GM18511 (cell line): Measurements from ENCODE around the gene KCNK18.
"Not testable (repeated sequence)": the region's sequence is repeated elsewhere in the genome, so short reads cannot be mapped to it uniquely, and the experiment has no call there.

Source experiments
- ATAC-seq: cut with Tn5 transposase; IDR thresholded peaks from one replicate; pipeline ENCODE4 v1.9.1; 2021; ENCODE audit warnings: mild to moderate bottlenecking, moderate library complexity; ENCODE audit not compliant: unreplicated experiment

Gene KCNK18

GRCh38 chr10:117170244-117170643 lies 27.0 kb upstream of the KCNK18 start:
- ATAC-seq, result no peak

- peak; percentile 85 for ATAC-seq
Observed at GRCh38 chr10:117174439-117175214, 22.7 kb upstream of the KCNK18 start.

DNA sequence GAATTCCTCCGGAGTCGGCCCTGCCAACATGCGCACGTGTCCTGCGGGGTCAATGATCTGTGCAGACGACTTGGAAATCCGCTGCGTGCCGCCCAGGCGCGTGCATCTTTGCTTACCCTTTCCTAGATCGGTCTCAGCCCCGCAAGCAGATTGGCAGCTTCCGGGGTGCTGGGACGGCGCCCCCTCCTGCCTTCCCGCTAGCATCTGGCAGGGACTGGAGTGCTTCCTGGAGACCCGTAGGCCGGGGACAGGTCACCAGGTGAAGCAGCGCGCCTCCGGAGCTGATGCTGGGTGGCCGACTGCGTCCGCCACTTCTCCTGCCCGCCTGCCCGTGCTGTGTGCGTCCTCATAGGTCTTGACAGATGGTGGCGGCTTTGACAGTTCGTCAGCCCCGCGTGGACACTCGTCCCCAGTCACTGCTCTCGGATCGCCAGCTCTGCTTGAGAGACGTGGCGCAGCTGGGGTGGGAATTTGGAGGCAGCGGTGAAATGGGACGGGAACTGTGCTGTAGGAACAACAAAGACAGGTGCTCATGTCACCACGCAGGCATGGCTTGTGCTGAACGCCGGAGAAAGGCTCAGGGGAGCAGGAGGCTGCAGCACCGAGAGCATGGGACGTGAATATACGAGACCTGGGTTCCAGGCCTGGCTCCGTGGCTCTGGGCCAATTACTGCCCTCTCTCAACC lies 21.9 kb upstream of the KCNK18 start:
- ATAC-seq, result peak; percentile 45

- peak; percentile 65 for ATAC-seq
Observed at GRCh38 chr10:117175901-117176534, 21.3 kb upstream of the KCNK18 start.

DNA sequence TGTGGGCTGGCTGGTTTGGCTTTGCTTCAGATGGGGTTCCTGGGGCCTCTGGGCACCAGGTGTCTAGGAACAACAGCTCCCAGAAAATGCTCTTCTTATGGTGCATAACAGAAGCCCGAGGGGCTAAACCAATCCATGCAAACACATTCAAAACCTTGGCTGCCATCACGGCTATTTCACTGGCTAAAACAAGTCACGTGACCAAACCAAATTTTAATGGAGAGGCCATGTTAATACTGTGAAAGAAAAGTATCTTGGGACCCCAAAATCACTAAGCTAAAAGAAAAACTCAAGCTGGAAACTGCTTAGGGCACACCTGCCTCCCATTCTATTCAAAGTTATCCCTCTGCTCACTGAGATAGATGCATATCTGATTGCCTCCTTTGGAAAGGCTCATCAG lies 19.1 kb upstream of the KCNK18 start:
- no peak for ATAC-seq

DNA sequence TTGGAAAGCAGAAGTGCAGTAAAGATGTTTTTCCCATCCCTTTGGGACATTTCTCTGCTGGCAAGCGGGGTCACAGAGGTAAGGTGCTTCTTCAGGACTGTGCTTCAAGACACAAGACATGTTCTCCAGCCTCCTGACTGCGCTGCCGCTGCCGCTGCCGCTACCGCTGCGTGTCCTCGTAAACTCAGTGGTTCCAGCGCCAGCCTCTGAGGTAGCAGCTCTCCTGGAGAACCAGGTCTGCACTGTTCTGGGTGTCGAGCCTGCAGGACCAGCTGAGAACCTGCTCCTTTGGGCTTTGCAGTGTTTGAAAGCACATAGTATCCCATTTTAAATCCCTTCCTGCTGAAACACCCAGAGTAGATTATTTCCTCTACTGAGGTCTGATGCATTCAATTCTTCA lies 13.0 kb upstream of the KCNK18 start:
- ATAC-seq, result no peak

- ATAC-seq, result no peak
Observed at GRCh38 chr10:117184821-117185220, 12.5 kb upstream of the KCNK18 start.

GRCh38 chr10:117185817-117186216 lies 11.5 kb upstream of the KCNK18 start:
- not testable (repeated sequence) for ATAC-seq

GRCh38 chr10:117186832-117187615 lies 10.3 kb upstream of the KCNK18 start:
- no peak for ATAC-seq

GRCh38 chr10:117188371-117188770 lies 8.9 kb upstream of the KCNK18 start:
- ATAC-seq, result no peak

DNA sequence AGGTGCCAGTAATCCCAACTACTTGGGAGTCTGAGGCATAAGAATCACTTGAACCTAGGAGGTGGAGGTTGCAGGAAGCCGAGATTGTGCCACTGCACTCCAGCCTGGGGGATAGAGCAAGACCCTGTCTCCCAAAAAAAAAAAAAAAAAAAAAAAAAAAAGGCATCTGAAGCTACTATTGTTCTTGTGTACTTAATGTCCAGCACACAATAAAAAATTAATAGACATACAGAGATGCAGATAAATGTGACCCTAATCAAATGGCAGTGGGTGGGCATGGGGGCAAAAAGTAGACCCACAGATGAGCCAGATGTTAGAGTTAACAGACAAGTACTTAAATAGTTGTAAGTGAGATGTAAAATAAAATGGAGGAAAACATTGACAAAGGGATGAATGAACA lies 7.7 kb upstream of the KCNK18 start:
- ATAC-seq, result no peak

DNA sequence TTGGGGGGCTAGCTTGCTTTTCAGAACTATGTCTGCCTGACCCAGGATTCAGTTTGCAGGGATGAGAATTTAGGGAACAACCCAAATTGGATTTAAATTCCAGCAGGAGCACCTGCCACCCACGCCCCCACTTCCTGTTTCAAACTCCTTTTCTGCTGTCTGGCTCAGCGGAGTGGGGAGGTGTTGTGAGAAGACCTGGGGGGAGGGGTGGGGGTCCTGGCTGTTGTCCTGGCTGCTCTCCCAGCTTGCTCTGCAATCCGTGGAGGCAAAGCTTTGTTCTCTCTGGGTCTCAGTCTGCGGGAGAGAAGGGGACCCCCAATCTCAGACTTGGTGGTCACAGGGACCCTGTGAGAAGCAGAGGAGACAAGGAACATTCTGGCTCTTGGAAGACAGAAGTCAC lies 799 bp downstream of the KCNK18 start:
- no peak for ATAC-seq

GRCh38 chr10:117201826-117202225 lies 4.5 kb downstream of the KCNK18 start:
- ATAC-seq, result no peak

DNA sequence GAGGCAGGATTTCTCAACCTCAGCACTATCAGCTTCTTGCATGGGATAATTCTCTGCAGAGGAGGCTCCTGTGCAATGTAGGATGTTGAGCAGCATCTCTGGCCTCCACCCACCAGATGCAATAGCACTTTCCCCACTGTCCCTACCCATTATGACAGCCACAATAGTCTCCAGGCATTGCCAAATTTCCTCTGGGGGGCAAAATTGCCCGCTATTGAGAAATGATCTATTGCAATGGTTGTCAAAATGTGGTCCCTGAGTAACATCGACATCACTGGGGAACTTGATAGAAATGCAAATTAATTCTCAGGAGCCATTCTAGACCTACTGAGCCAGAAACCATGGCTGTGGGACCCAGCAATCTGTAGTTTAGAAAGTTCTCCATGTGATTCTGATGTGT lies 7.0 kb downstream of the KCNK18 start:
- no peak for ATAC-seq

DNA sequence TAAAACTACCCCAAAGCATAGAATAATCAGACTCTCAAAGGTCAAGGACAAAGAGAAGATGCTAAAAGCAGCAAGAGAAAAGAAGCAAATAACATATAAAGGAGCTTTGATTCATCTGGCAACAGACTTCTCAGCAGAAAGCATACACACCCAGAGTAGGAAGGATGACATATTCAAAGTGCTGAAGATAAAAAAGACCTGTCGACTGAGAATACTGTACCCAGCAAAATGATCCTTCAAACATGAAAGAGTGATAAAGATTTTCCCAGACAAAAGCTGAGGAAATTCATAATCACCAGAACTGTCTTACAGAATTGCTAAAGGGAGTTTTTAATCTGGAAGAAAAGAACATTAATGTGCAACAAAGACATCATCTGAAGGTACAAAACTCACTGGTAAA lies 14.9 kb downstream of the KCNK18 start:
- no peak for ATAC-seq

DNA sequence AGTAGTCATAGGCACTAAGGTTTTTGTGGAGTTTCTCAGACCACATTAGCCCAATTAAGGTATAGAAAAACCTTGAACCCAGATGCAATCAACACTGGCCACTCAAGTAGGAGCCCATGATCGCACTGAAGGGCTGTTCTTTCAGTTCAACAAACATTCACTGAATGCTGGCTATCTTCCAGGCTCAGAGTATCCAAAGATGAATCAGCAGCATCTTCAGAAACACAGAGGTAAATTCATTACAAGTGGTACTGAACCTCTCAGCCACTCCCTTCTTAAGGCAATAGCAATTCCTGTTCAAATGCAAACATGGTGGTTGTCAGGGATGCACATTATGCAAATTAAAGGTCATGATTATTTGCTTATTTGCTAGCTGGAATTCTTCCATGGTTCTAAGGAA lies 17.1 kb downstream of the KCNK18 start:
- ATAC-seq, result no peak

GRCh38 chr10:117215079-117215478 lies 17.8 kb downstream of the KCNK18 start:
- no peak for ATAC-seq

DNA sequence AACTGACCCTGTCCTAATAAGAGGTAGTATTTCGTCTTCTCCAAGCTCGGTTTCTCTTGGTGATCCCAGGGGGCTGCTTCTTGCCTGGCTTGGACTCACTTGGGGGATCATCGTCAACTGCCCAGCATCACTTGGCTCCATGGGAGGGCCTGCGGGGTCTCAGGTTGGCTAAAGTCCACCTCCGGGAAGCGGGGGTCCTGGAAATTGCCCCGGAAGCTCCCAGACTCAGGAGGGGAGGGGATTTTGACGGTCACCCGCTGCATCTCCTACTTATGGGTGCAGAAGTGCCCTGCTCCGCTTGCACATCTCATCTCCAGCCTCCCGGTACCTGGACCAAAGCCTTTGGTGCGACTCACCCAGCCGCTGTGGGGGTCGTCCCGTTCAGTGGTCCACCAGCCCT lies 18.7 kb downstream of the KCNK18 start:
- ATAC-seq, result no peak

DNA sequence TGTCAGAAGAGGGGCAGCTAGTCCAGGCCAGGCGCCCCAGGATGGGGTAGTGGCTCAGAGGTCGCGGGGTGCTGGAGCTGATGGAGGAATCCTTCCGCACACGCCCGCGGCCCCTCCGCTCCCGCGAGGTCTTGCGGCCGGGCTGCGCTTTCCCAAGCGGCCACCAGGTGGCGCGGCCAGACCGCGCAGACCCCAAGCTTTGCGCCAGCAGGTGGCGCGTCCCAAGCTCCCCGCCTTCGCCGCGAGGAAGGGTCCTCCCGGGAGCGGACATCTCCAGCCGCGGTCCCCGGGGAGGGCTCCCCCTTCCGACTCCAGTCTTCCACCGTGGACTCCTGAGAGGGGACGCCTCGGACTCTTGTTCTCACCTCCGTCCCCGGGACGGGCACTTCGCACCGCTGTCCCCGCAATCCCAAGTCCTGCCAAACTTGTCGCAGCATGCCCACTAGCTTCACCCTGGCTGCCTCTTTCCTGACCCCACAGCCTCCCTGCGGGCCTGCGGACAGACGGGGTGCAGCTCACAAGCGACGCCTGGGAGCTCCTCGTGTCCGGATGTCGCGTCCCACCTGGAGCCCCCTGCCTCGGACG lies 19.4 kb downstream of the KCNK18 start:
- peak; percentile 89 for ATAC-seq

- peak; percentile 70 for ATAC-seq
Observed at GRCh38 chr10:117217196-117217761, 20.0 kb downstream of the KCNK18 start.

GRCh38 chr10:117218654-117219053 lies 21.4 kb downstream of the KCNK18 start:
- ATAC-seq, result no peak
